Neuronal stem cell (in vitro differentiated cells): Measurements from ENCODE around the gene OGFOD3.

Source experiments
- DNase-seq: peaks from one replicate; pipeline ENCODE4 v3.0.0-alpha.2; 2013; ENCODE audit warnings: low spot score
- H2AFZ ChIP-seq: one replicate; pipeline ENCODE4 v1.6.1; 2013; ENCODE audit warnings: mild to moderate bottlenecking, low read length, inconsistent platforms
- H2AK5ac ChIP-seq: 2 replicates; pipeline ENCODE4 v1.6.1; 2013; ENCODE audit warnings: low read depth, mild to moderate bottlenecking, inconsistent platforms, low read length, moderate library complexity, mixed read lengths
- H2BK120ac ChIP-seq: 2 replicates; pipeline ENCODE4 v1.6.1; 2013; ENCODE audit warnings: low read depth, mild to moderate bottlenecking, inconsistent platforms, low read length, moderate library complexity, mixed read lengths
- H2BK12ac ChIP-seq: one replicate; pipeline ENCODE4 v1.6.1; 2013; ENCODE audit warnings: low read length, inconsistent platforms
- H2BK15ac ChIP-seq: 2 replicates; pipeline ENCODE4 v1.6.1; 2013; ENCODE audit warnings: mild to moderate bottlenecking, low read length, inconsistent platforms, mixed read lengths
- H2BK5ac ChIP-seq: one replicate; pipeline ENCODE4 v1.6.1; 2013; ENCODE audit warnings: inconsistent platforms, mild to moderate bottlenecking, low read length, moderate library complexity
- H3K14ac ChIP-seq: one replicate; pipeline ENCODE4 v1.6.1; 2013; ENCODE audit warnings: low read length, inconsistent platforms
- H3K18ac ChIP-seq: 2 replicates; pipeline ENCODE4 v1.6.1; 2013; ENCODE audit warnings: low read length, inconsistent platforms
- H3K23ac ChIP-seq: 2 replicates; pipeline ENCODE4 v1.6.1; 2013; ENCODE audit warnings: low read depth, mild to moderate bottlenecking, mixed read lengths, low read length, inconsistent platforms; ENCODE audit not compliant: poor library complexity
- H3K27ac ChIP-seq: replicated peaks from 3 replicates; pipeline ENCODE4 v1.5.1; 2013; ENCODE audit warnings: low read length, inconsistent platforms
- H3K27me3 ChIP-seq, 3 experiments: 2 replicates each; pipeline ENCODE4 v1.6.1; 2013; ENCODE audit warnings: low read length in 3 of 3, mild to moderate bottlenecking in 2 of 3, inconsistent platforms in 1 of 3, low read depth in 1 of 3, mixed read lengths in 1 of 3, moderate library complexity in 1 of 3; ENCODE audit not compliant: control insufficient read depth in 3 of 3, insufficient read depth in 3 of 3
- H3K36me3 ChIP-seq, 2 donors: replicated peaks in 1 of 2; 2 replicates each; pipeline ENCODE4 v1.6.1; 2013; ENCODE audit warnings: low read length in 2 of 2; ENCODE audit not compliant: control insufficient read depth in 2 of 2, insufficient read depth in 2 of 2
- H3K4ac ChIP-seq: 2 replicates; pipeline ENCODE4 v1.6.1; 2013; ENCODE audit warnings: inconsistent platforms, mild to moderate bottlenecking, low read length, moderate library complexity
- H3K4me1 ChIP-seq, 2 donors: 1 replicate in 1 of 2; 2 replicates in 1 of 2; pipeline ENCODE4 v1.6.1; 2013; ENCODE audit warnings: low read length in 2 of 2, low read depth in 1 of 2; ENCODE audit not compliant: control insufficient read depth in 2 of 2, insufficient read depth in 1 of 2
- H3K4me2 ChIP-seq: one replicate; pipeline ENCODE4 v1.6.1; 2013; ENCODE audit warnings: mild to moderate bottlenecking, low read length, inconsistent platforms; ENCODE audit not compliant: insufficient read depth, poor library complexity, severe bottlenecking
- H3K4me3 ChIP-seq, 2 donors: 2 replicates each; pipeline ENCODE4 v1.5.1; 2013; ENCODE audit warnings: low read length in 2 of 2, mild to moderate bottlenecking in 2 of 2, inconsistent platforms in 1 of 2, moderate library complexity in 1 of 2
- H3K79me1 ChIP-seq: one replicate; pipeline ENCODE4 v1.6.1; 2013; ENCODE audit warnings: low read depth, mild to moderate bottlenecking, inconsistent platforms, low read length, moderate library complexity
- H3K9ac ChIP-seq: one replicate; pipeline ENCODE4 v1.6.1; 2013; ENCODE audit warnings: mild to moderate bottlenecking, low read depth, low read length, inconsistent platforms; ENCODE audit not compliant: poor library complexity
- H3K9me3 ChIP-seq, 2 donors: replicated peaks in 1 of 2; 2 replicates each; pipeline versions ENCODE3 to v1.6.1; 2013; ENCODE audit warnings: low read length in 2 of 2, mild to moderate bottlenecking in 2 of 2, inconsistent platforms in 1 of 2, low read depth in 1 of 2, mixed read lengths in 1 of 2, moderate library complexity in 1 of 2; ENCODE audit not compliant: control insufficient read depth in 2 of 2, insufficient read depth in 1 of 2
- H4K8ac ChIP-seq: one replicate; pipeline ENCODE4 v1.6.1; 2013; ENCODE audit warnings: low read depth, mild to moderate bottlenecking, inconsistent platforms, low read length, moderate library complexity
- H4K91ac ChIP-seq: one replicate; pipeline ENCODE4 v1.6.1; 2013; ENCODE audit warnings: low read length, low read depth, mild to moderate bottlenecking, inconsistent platforms; ENCODE audit not compliant: poor library complexity
- WGBS, 2 donors: extraction: QIAGEN DNeasy Blood & Tissue Kit; methylation state at CpG; one replicate each; pipeline ENCODE4 v1.1.7; 2013; ENCODE audit warnings: missing lambda C conversion rate in 2 of 2, mixed read lengths in 1 of 2; ENCODE audit not compliant: insufficient read length in 2 of 2, insufficient replicate concordance in 1 of 2; ENCODE audit errors: extremely low coverage in 2 of 2; 5-methylcytosine and 5-hydroxymethylcytosine counted together

Gene OGFOD3

DNA sequence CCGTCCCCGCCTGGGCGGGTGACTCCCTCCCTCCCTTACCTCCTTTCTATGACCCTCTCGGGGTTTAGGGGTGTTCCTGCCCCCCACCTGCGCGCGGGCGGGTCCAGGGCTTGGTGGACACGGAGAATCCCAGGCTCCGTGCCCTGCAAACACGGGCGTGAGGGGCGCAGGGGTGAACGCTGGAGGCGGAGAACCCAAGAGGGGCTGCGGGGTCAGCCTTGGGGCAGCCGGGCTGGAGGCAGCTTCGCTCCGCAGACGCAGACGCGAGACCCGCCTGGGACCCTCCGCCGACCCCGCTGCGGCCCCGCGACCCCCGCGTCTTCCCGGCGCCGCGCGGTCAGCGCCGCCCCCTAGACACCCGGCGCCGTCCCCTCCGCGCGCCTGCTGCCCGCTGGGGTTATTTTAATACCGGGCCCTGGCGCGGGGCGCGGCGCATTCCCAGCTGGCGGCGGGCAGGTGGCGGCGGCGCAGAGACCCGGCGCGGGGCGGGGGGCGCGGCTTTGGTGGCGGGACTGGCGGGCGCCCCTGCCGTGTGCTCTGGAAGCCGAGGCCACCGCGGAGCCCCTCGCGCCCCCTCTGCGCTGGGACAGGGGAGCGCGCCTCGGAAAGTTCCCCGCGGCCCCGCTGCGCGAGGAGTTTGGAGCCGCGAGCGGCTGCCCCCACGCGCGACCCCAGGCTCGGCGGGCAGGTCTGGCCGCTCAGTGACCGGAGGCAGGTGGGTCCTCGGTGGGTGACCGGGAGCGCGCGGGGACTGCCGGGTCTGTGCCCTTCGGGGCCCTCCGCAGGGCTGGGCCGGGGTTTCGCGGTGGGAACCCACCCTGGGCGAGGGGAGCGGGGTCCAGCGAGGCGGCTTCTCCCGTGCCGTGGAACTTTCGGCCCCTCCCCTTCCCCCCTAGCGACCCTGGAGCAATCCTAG lies 46.8 kb downstream of the OGFOD3 start, which contains the start of gene UTS2R:
Gene UTS2R (plus strand): TSS at position 433 of the 916 bp plus-strand sequence. CDS start 2,560 bp downstream, outside the sequence.
- H3K4ac ChIP-seq, result no peak within 1 kb of the TSS
- H3K14ac ChIP-seq, result peak within 1 kb of the TSS; percentile 56
- peak within 1 kb of the TSS; percentile 20 for H3K23ac ChIP-seq
- H3K9ac ChIP-seq, result peak within 1 kb of the TSS; percentile 77
- H4K8ac ChIP-seq, result no peak within 1 kb of the TSS
- H3K4me3 ChIP-seq, result peak within 1 kb of the TSS; percentile 13 to 62
- H2BK120ac ChIP-seq, result no peak within 1 kb of the TSS
- H2BK12ac ChIP-seq, result peak within 1 kb of the TSS; percentile 22
- peaks cover 6 to 39% (median 37%) of the 10 kb centered on the region in 3 experiments for H3K27me3 ChIP-seq
- H2BK15ac ChIP-seq, result peak within 1 kb of the TSS; percentile 75
- peak within 1 kb of the TSS; percentile 89 for H3K4me2 ChIP-seq
- H2AFZ ChIP-seq, result peak within 1 kb of the TSS; percentile 67
- WGBS, 2 donors, result no CpG with 5 or more reads among the region's 109 CpGs
- DNase-seq, result no peak
- no peak within 1 kb of the TSS for H4K91ac ChIP-seq
- H3K36me3 ChIP-seq, result no peaks in the 10 kb centered on the region
- H3K79me1 ChIP-seq, result peaks cover 8% of the 10 kb centered on the region
- peaks cover 7 to 16% of the 10 kb centered on the region in 2 donors for H3K4me1 ChIP-seq
- peak within 1 kb of the TSS; percentile 75 for H2BK5ac ChIP-seq
- H3K18ac ChIP-seq, result peak within 1 kb of the TSS; percentile 96
- H3K27ac ChIP-seq, result no peak within 1 kb of the TSS
- H2AK5ac ChIP-seq, result peak within 1 kb of the TSS; percentile 70
- peaks cover 3 to 5% of the 10 kb centered on the region in 2 donors for H3K9me3 ChIP-seq

DNA sequence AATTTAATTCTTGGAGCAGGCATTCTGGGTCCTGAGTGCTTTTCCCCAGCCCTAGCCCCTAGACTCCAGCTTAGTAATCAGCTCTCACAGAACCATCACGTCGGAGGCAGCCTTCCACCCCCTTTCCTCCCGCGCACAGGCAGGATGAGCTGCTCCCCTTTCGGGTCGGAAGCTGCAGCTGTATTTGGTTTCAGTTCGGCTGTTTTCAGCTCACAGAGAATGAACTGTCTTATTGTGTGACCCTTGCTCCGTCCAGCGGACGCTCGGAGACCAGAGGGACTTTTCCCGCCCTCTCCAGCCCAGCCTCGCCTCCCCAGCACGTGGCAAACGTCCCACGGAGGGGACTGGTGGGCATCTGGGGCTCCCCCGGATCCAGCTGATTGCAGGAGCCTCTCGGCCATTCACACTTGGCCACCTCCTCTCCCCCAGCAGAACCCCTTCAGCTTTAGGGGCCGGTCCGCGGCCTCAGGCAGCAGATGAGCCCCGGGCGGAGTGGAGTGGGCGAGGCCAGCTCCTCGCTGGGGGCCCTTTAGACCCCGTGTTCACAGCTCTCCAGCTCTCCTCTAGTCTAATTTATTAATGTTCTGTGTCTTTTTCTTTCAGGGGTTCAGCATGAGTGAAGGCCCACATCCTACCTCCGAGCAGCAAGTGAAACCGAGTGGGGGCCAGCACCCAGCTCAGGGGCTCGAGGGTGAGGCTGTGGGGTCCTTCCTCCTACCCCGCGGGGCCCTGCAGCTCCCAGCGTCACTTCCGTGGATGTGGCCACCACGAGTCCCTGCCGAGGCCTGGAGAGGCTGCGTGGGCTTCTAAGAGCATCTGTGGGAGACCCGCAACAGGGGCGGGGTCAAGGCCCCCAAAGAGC lies 47.7 kb downstream of the OGFOD3 start:
- H3K27me3 ChIP-seq, result peaks cover 6 to 38% (median 37%) of the 10 kb centered on the region in 3 experiments
- H2BK5ac ChIP-seq, result peak overlapping the region; percentile 7
- peaks cover 7 to 12% of the 10 kb centered on the region in 2 donors for H3K4me1 ChIP-seq
- no peak for DNase-seq
- no peak overlapping the region for H3K9ac ChIP-seq
- peak overlapping the region; percentile 89 for H3K4me2 ChIP-seq
- no peak overlapping the region for H4K91ac ChIP-seq
- H3K36me3 ChIP-seq, result no peaks in the 10 kb centered on the region
- no peak overlapping the region for H3K23ac ChIP-seq
- peaks cover 3 to 4% of the 10 kb centered on the region in 2 donors for H3K9me3 ChIP-seq
- no peak overlapping the region for H2BK120ac ChIP-seq
- peak overlapping the region; percentile 20 for H3K27ac ChIP-seq
- H3K79me1 ChIP-seq, result peaks cover 8% of the 10 kb centered on the region
- peak overlapping the region; percentile 44 for H2AK5ac ChIP-seq
- no peak overlapping the region for H3K4ac ChIP-seq
- no CpG with 5 or more reads among the region's 38 CpGs for WGBS, 2 donors
- H2BK12ac ChIP-seq, result no peak overlapping the region
- H3K4me3 ChIP-seq, result no peak overlapping the region
- peak overlapping the region; percentile 70 for H3K18ac ChIP-seq
- H3K14ac ChIP-seq, result peak overlapping the region; percentile 22
- H2AFZ ChIP-seq, result peak overlapping the region; percentile 67
- H4K8ac ChIP-seq, result no peak overlapping the region
- peak overlapping the region; percentile 58 for H2BK15ac ChIP-seq

DNA sequence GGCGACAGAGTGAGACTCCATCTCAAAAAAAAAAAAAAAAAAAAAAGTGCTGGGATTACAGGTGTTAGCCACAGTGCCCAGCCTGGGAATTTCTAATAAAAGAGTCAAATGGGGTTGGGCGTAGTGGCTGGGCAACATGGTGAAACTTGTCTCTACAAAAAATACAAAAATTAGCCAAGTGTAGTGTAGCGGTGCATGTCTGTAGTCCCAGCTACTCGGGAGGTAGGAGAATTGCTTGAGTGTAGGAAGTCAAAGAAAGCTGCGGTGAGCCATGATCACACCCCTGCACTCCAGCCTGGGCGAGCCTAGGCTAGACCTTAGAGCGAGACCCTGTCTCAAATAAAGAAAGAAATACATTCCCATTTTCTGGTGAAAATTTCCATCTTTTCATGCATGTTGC lies 49.2 kb downstream of the OGFOD3 start:
- Histone ChIP-seq H4K8ac (no peak overlapping the region), H3K14ac (no peak overlapping the region), H2BK15ac (no peak overlapping the region), H3K4me2 (no peak overlapping the region), H4K91ac (no peak overlapping the region), H2AFZ (no peak overlapping the region), H3K4me1 (peaks cover 11 to 12% of the 10 kb centered on the region in 2 donors), H3K9ac (no peak overlapping the region), H2BK12ac (no peak overlapping the region), H2BK120ac (no peak overlapping the region), H2BK5ac (no peak overlapping the region), H3K4ac (no peak overlapping the region), H3K27ac (no peak overlapping the region), H3K4me3 (no peak overlapping the region), H3K79me1 (peaks cover 4% of the 10 kb centered on the region), H3K23ac (no peak overlapping the region), H2AK5ac (no peak overlapping the region), H3K36me3 (no peaks in the 10 kb centered on the region), H3K9me3 (peaks cover 0 to 3% of the 10 kb centered on the region in 2 donors), H3K18ac (no peak overlapping the region), H3K27me3 (peaks cover 6 to 37% (median 27%) of the 10 kb centered on the region in 3 experiments)
- DNase-seq, result no peak
- no CpG with 5 or more reads among the region's 7 CpGs for WGBS, 2 donors
